ENCODE data around the gene CEP43.

The CEP43 gene

GRCh38 chr6:166957805-166958076 is 41.5 kb upstream of the CEP43 start:
- TF ChIP-seq GATA3 (IDR thresholded peaks at IDR 0.05; ENCODE audit: low read depth, low read length) (no peak), GATA2 (IDR thresholded peaks at IDR 0.05; ENCODE audit: low read depth, low read length) (no peak)

- TF ChIP-seq GATA2 (IDR thresholded peaks at IDR 0.05; ENCODE audit: low read depth, low read length): no peak
- no peak for TF ChIP-seq GATA3 (IDR thresholded peaks at IDR 0.05; ENCODE audit: low read depth, low read length)
Measured at GRCh38 chr6:166958926-166959861, 40.0 kb upstream of the CEP43 start.

- TF ChIP-seq GATA3 (IDR thresholded peaks at IDR 0.05; ENCODE audit: low read depth, low read length): no peak
- no peak for TF ChIP-seq GATA2 (IDR thresholded peaks at IDR 0.05; ENCODE audit: low read depth, low read length)
Measured at GRCh38 chr6:166959911-166960608, 39.1 kb upstream of the CEP43 start.

GRCh38 chr6:166960609-166960978 is 38.6 kb upstream of the CEP43 start:
- TF ChIP-seq GATA2 (IDR thresholded peaks at IDR 0.05; ENCODE audit: low read depth, low read length): no peak
- TF ChIP-seq GATA3 (IDR thresholded peaks at IDR 0.05; ENCODE audit: low read depth, low read length): no peak

GRCh38 chr6:166966268-166966667 is 32.9 kb upstream of the CEP43 start:
- TF ChIP-seq GATA2 (IDR thresholded peaks at IDR 0.05; ENCODE audit: low read depth, low read length): no peak
- TF ChIP-seq GATA3 (IDR thresholded peaks at IDR 0.05; ENCODE audit: low read depth, low read length): no peak

- TF ChIP-seq GATA2 (IDR thresholded peaks at IDR 0.05; ENCODE audit: low read depth, low read length): peak; percentile 11; the same call in 1 of the 2 replicates
- no peak for TF ChIP-seq GATA3 (IDR thresholded peaks at IDR 0.05; ENCODE audit: low read depth, low read length)
Measured at GRCh38 chr6:166969390-166970002, 29.7 kb upstream of the CEP43 start.

- no peak for TF ChIP-seq GATA2 (IDR thresholded peaks at IDR 0.05; ENCODE audit: low read depth, low read length)
- TF ChIP-seq GATA3 (IDR thresholded peaks at IDR 0.05; ENCODE audit: low read depth, low read length): no peak
Measured at GRCh38 chr6:166970091-166970490, 29.1 kb upstream of the CEP43 start.

- TF ChIP-seq GATA3 (IDR thresholded peaks at IDR 0.05; ENCODE audit: low read depth, low read length): no peak
Measured at GRCh38 chr6:166970776-166971175, 28.4 kb upstream of the CEP43 start.

GRCh38 chr6:166971271-166971670 is 27.9 kb upstream of the CEP43 start:
- TF ChIP-seq GATA3 (IDR thresholded peaks at IDR 0.05; ENCODE audit: low read depth, low read length) (no peak), GATA2 (IDR thresholded peaks at IDR 0.05; ENCODE audit: low read depth, low read length) (no peak)

GRCh38 chr6:166972101-166972500 is 27.1 kb upstream of the CEP43 start:
- TF ChIP-seq GATA2 (IDR thresholded peaks at IDR 0.05; ENCODE audit: low read depth, low read length): no peak
- TF ChIP-seq GATA3 (IDR thresholded peaks at IDR 0.05; ENCODE audit: low read depth, low read length): no peak

- TF ChIP-seq GATA2 (IDR thresholded peaks at IDR 0.05; ENCODE audit: low read depth, low read length): no peak
- no peak for TF ChIP-seq GATA3 (IDR thresholded peaks at IDR 0.05; ENCODE audit: low read depth, low read length)
Measured at GRCh38 chr6:166976636-166977035, 22.6 kb upstream of the CEP43 start.

- TF ChIP-seq GATA2 (IDR thresholded peaks at IDR 0.05; ENCODE audit: low read depth, low read length): no peak
- no peak for TF ChIP-seq GATA3 (IDR thresholded peaks at IDR 0.05; ENCODE audit: low read depth, low read length)
Measured at GRCh38 chr6:166977621-166978525, 21.3 kb upstream of the CEP43 start.

GRCh38 chr6:166980738-166981137 is 18.5 kb upstream of the CEP43 start:
- TF ChIP-seq GATA3 (IDR thresholded peaks at IDR 0.05; ENCODE audit: low read depth, low read length): no peak
- no peak for TF ChIP-seq GATA2 (IDR thresholded peaks at IDR 0.05; ENCODE audit: low read depth, low read length)

GRCh38 chr6:166987448-166987847 is 11.7 kb upstream of the CEP43 start:
- TF ChIP-seq GATA2 (IDR thresholded peaks at IDR 0.05; ENCODE audit: low read depth, low read length) (no peak), GATA3 (IDR thresholded peaks at IDR 0.05; ENCODE audit: low read depth, low read length) (no peak)
